HEK293 (cell line): ENCODE data around the gene ALOX5AP.

Experiments
- CTCF ChIA-PET: fragments of 350-600 bp; formaldehyde crosslinking; extraction: SDS; loops from one replicate; lab custom pipeline; 2021; ENCODE audit warnings: antibody characterized with exemption; lab: Yijun Ruan, JAX
- POLR2A ChIA-PET: fragments of 300-600 bp; formaldehyde crosslinking; extraction: SDS; loops from one replicate; lab custom pipeline; 2020; ENCODE audit warnings: antibody characterized with exemption, inconsistent platforms; lab: Yijun Ruan, JAX
- H3K27ac ChIP-seq: fragments of 200-500 bp; sonication (Bioruptor generic); 2 replicates; pipeline ENCODE4 v1.5.1; 2014; ENCODE audit warnings: low read depth, low read length, control low read depth, inconsistent platforms; ENCODE audit errors: extremely low read depth
- H3K36me3 ChIP-seq, 2 experiments: fragments of 200-500 bp in 1 of 2; sonication (Bioruptor generic) in 1 of 2; 1 replicate in 1 of 2; 2 replicates in 1 of 2; pipeline ENCODE4 v1.5.1; 2014 to 2017; ENCODE audit warnings: inconsistent platforms in 2 of 2, low read length in 2 of 2; ENCODE audit not compliant: control insufficient read depth in 2 of 2, insufficient read depth in 1 of 2
- H3K4me1 ChIP-seq: fragments of 200-500 bp; sonication (Bioruptor generic); 2 replicates; pipeline ENCODE4 v1.5.1; 2014; ENCODE audit warnings: mild to moderate bottlenecking, low read length, inconsistent platforms; ENCODE audit not compliant: control insufficient read depth, insufficient read depth
- H3K4me3 ChIP-seq: 2 replicates; pipeline ENCODE4 v1.5.1; 2011; ENCODE audit warnings: low read depth, mild to moderate bottlenecking, control low read depth, low read length, moderate library complexity
- H3K9me3 ChIP-seq: fragments of 200-500 bp; sonication (Bioruptor generic); 2 replicates; pipeline ENCODE4 v1.5.1; 2014; ENCODE audit warnings: low read depth, low read length, inconsistent platforms; ENCODE audit not compliant: control insufficient read depth, insufficient read depth
- GLIS2 ChIP-seq: fragments of 450-650 bp; formaldehyde crosslinking; IDR thresholded peaks from 2 replicates; pipeline ENCODE4 v1.5.1; 2016; ENCODE audit warnings: missing biosample characterization, missing genetic modification characterization
- MYNN ChIP-seq: fragments of 450-650 bp; formaldehyde crosslinking; IDR thresholded peaks from 2 replicates; pipeline ENCODE4 v1.5.1; 2016; ENCODE audit warnings: missing biosample characterization, missing genetic modification characterization, borderline replicate concordance
- PRDM10 ChIP-seq: fragments of 450-650 bp; formaldehyde crosslinking; IDR thresholded peaks from 2 replicates; pipeline ENCODE4 v1.5.1; 2016; ENCODE audit warnings: missing biosample characterization, missing genetic modification characterization
- REST ChIP-seq: fragments of 450-650 bp; formaldehyde crosslinking; IDR thresholded peaks from 2 replicates; pipeline ENCODE4 v1.5.1; 2016; ENCODE audit warnings: missing biosample characterization, missing genetic modification characterization
- YY1 ChIP-seq: fragments of 450-650 bp; formaldehyde crosslinking; IDR thresholded peaks from 2 replicates; pipeline ENCODE4 v1.5.1; 2018; ENCODE audit warnings: missing biosample characterization, missing genetic modification characterization
- ZBTB1 ChIP-seq: fragments of 450-650 bp; formaldehyde crosslinking; IDR thresholded peaks from 2 replicates; pipeline ENCODE4 v1.5.1; 2016; ENCODE audit warnings: missing biosample characterization, missing genetic modification characterization
- ZBTB20 ChIP-seq: fragments of 450-650 bp; formaldehyde crosslinking; IDR thresholded peaks from 2 replicates; pipeline ENCODE4 v1.5.1; 2016; ENCODE audit warnings: missing biosample characterization, missing genetic modification characterization
- ZBTB6 ChIP-seq: fragments of 450-650 bp; formaldehyde crosslinking; IDR thresholded peaks from 2 replicates; pipeline ENCODE4 v1.5.1; 2017; ENCODE audit warnings: missing biosample characterization, missing genetic modification characterization
- ZFP41 ChIP-seq: fragments of 450-650 bp; formaldehyde crosslinking; IDR thresholded peaks from 2 replicates; pipeline ENCODE4 v1.5.1; 2016; ENCODE audit warnings: missing biosample characterization, missing genetic modification characterization, borderline replicate concordance
- ZNF138 ChIP-seq: fragments of 450-650 bp; formaldehyde crosslinking; IDR thresholded peaks from 2 replicates; pipeline ENCODE4 v1.5.1; 2016; ENCODE audit warnings: missing biosample characterization, missing genetic modification characterization, borderline replicate concordance
- ZNF221 ChIP-seq: fragments of 450-650 bp; formaldehyde crosslinking; IDR thresholded peaks from 2 replicates; pipeline ENCODE4 v1.5.1; 2017; ENCODE audit warnings: missing biosample characterization, missing genetic modification characterization, borderline replicate concordance
- ZNF266 ChIP-seq: fragments of 450-650 bp; formaldehyde crosslinking; IDR thresholded peaks from 2 replicates; pipeline ENCODE4 v1.5.1; 2016; ENCODE audit warnings: missing biosample characterization, missing genetic modification characterization, low read depth
- ZNF391 ChIP-seq: fragments of 450-650 bp; formaldehyde crosslinking; IDR thresholded peaks from 2 replicates; pipeline ENCODE4 v1.5.1; 2016; ENCODE audit warnings: low read depth, missing biosample characterization, missing genetic modification characterization, borderline replicate concordance
- ZNF501 ChIP-seq: fragments of 450-650 bp; formaldehyde crosslinking; IDR thresholded peaks from 2 replicates; pipeline ENCODE4 v1.5.1; 2016; ENCODE audit warnings: missing biosample characterization, missing genetic modification characterization
- ZNF529 ChIP-seq: fragments of 450-650 bp; formaldehyde crosslinking; IDR thresholded peaks from 2 replicates; pipeline ENCODE4 v1.5.1; 2017; ENCODE audit warnings: missing genetic modification characterization, missing biosample characterization; ENCODE audit not compliant: insufficient replicate concordance
- ZNF548 ChIP-seq: fragments of 450-650 bp; formaldehyde crosslinking; IDR thresholded peaks from 2 replicates; pipeline ENCODE4 v1.5.1; 2016; ENCODE audit warnings: missing biosample characterization, missing genetic modification characterization
- ZNF558 ChIP-seq: fragments of 450-650 bp; formaldehyde crosslinking; IDR thresholded peaks from 2 replicates; pipeline ENCODE4 v1.5.1; 2016; ENCODE audit warnings: missing biosample characterization, missing genetic modification characterization
- ZNF560 ChIP-seq: fragments of 450-650 bp; formaldehyde crosslinking; IDR thresholded peaks from 2 replicates; pipeline ENCODE4 v1.5.1; 2017; ENCODE audit warnings: missing biosample characterization, missing genetic modification characterization, borderline replicate concordance
- ZNF639 ChIP-seq: fragments of 450-650 bp; formaldehyde crosslinking; IDR thresholded peaks from 2 replicates; pipeline ENCODE4 v1.5.1; 2016; ENCODE audit warnings: missing biosample characterization, missing genetic modification characterization
- ZNF660 ChIP-seq: fragments of 450-650 bp; IDR thresholded peaks from 2 replicates; pipeline ENCODE4 v1.5.1; 2018; ENCODE audit warnings: missing biosample characterization, mild to moderate bottlenecking, missing genetic modification characterization
- ZNF670 ChIP-seq: fragments of 450-650 bp; formaldehyde crosslinking; IDR thresholded peaks from 2 replicates; pipeline ENCODE4 v1.5.1; 2016; ENCODE audit warnings: missing biosample characterization, missing genetic modification characterization, low read depth
- ZNF747 ChIP-seq: fragments of 450-650 bp; formaldehyde crosslinking; IDR thresholded peaks from 2 replicates; pipeline ENCODE4 v1.5.1; 2016; ENCODE audit warnings: missing biosample characterization, missing genetic modification characterization
- ZNF776 ChIP-seq: fragments of 450-650 bp; formaldehyde crosslinking; IDR thresholded peaks from 2 replicates; pipeline ENCODE4 v1.5.0; 2017; ENCODE audit warnings: missing biosample characterization, missing genetic modification characterization, borderline replicate concordance
- ZSCAN16 ChIP-seq: fragments of 450-650 bp; formaldehyde crosslinking; IDR thresholded peaks from 2 replicates; pipeline ENCODE4 v1.5.1; 2016; ENCODE audit warnings: missing biosample characterization, missing genetic modification characterization
- ZSCAN5A ChIP-seq: fragments of 450-650 bp; formaldehyde crosslinking; IDR thresholded peaks from 2 replicates; pipeline ENCODE4 v1.5.1; 2016; ENCODE audit warnings: missing biosample characterization, missing genetic modification characterization

The ALOX5AP gene

GRCh38 chr13:30708541-30708940 lies 26.8 kb upstream of the ALOX5AP start (continued):
- TF ChIP-seq ZNF776 (tag by site-specific recombination) (no peak), GLIS2 (tag by site-specific recombination) (no peak), ZBTB6 (no peak)

- POLR2A ChIA-PET = no interaction called here
Measured at GRCh38 chr13:30710442-30710841, 24.9 kb upstream of the ALOX5AP start.

GRCh38 chr13:30711375-30711774 lies 24.0 kb upstream of the ALOX5AP start:
- no peak overlapping the region for H3K27ac ChIP-seq
- TF ChIP-seq ZNF558 (tag by site-specific recombination) (no peak), ZBTB1 (no peak), ZNF639 (tag by site-specific recombination) (no peak), ZSCAN5A (tag by site-specific recombination) (no peak), PRDM10 (tag by site-specific recombination) (no peak), ZNF660 (tag by site-specific recombination) (no peak), ZNF266 (tag by site-specific recombination) (no peak), ZBTB20 (tag by site-specific recombination) (no peak), ZNF670 (tag by site-specific recombination) (no peak), ZNF138 (tag by site-specific recombination) (no peak), ZNF548 (tag by site-specific recombination) (no peak)

More at GRCh38 chr13:30710442-30710841, 24.9 kb upstream of the ALOX5AP start:
- no peak overlapping the region for H3K27ac ChIP-seq
- no peak for TF ChIP-seq ZNF221 (tag by site-specific recombination)
- no peak for TF ChIP-seq ZNF776 (tag by site-specific recombination)
- TF ChIP-seq ZFP41 (tag by site-specific recombination) = no peak
- TF ChIP-seq ZNF548 (tag by site-specific recombination) = no peak
- no peak for TF ChIP-seq REST (tag by site-specific recombination)
- TF ChIP-seq YY1 = no peak
- TF ChIP-seq ZNF501 (tag by site-specific recombination) = no peak
- TF ChIP-seq ZNF529 (tag by site-specific recombination) = no peak
- no peak for TF ChIP-seq ZSCAN16 (tag by site-specific recombination)
- TF ChIP-seq ZNF391 (tag by site-specific recombination) = no peak
- no peak for TF ChIP-seq ZNF747
- no peak for TF ChIP-seq MYNN (tag by site-specific recombination)
- TF ChIP-seq ZNF560 = no peak
- TF ChIP-seq, all 188 proteins: peak for 0
- Histone ChIP-seq H3K36me3 (no peaks in the 10 kb centered on the region), H3K9me3 (no peaks in the 10 kb centered on the region), H3K4me1 (no peaks in the 10 kb centered on the region), H3K4me3 (no peak overlapping the region)
- CTCF ChIA-PET = no interaction called here

More at GRCh38 chr13:30711375-30711774, 24.0 kb upstream of the ALOX5AP start:
- ChIA-PET POLR2A (no interaction called here), CTCF (no interaction called here)
- Histone ChIP-seq H3K4me3 (no peak overlapping the region), H3K36me3 (no peaks in the 10 kb centered on the region), H3K4me1 (no peaks in the 10 kb centered on the region), H3K9me3 (no peaks in the 10 kb centered on the region)
